Body of pancreas (tissue), 4 donors: ENCODE measurements around the gene IL11.

Experiments
- POLR2A ChIP-seq, 3 donors: fragments of 450-650 bp; IDR thresholded peaks; one replicate each; pipeline ENCODE4 v1.6.1; 2016; ENCODE audit warnings: antibody characterized with exemption in 3 of 3, mild to moderate bottlenecking in 2 of 3
- TF ChIP-seq, protein P1 (sequence below), 7 experiments: fragments of 450-650 bp in 4 of 7; fragments of 200-600 bp in 3 of 7; sonication (generic) in 3 of 7; IDR thresholded peaks; one replicate each; pipeline ENCODE4 v1.5.1; 2016 to 2019; ENCODE audit warnings: antibody characterized with exemption in 7 of 7

GRCh38 chr19:55366790-55367189, 3.5 kb downstream of the IL11 start:
- TF ChIP-seq, protein P1, sequence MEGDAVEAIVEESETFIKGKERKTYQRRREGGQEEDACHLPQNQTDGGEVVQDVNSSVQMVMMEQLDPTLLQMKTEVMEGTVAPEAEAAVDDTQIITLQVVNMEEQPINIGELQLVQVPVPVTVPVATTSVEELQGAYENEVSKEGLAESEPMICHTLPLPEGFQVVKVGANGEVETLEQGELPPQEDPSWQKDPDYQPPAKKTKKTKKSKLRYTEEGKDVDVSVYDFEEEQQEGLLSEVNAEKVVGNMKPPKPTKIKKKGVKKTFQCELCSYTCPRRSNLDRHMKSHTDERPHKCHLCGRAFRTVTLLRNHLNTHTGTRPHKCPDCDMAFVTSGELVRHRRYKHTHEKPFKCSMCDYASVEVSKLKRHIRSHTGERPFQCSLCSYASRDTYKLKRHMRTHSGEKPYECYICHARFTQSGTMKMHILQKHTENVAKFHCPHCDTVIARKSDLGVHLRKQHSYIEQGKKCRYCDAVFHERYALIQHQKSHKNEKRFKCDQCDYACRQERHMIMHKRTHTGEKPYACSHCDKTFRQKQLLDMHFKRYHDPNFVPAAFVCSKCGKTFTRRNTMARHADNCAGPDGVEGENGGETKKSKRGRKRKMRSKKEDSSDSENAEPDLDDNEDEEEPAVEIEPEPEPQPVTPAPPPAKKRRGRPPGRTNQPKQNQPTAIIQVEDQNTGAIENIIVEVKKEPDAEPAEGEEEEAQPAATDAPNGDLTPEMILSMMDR (IDR thresholded peaks at IDR 0.05) = no peak
- TF ChIP-seq POLR2A (IDR thresholded peaks at IDR 0.05) = no peak
